HG02943 (cell line): ENCODE measurements around the gene MCU.
"Not testable (repeated sequence)": the region's sequence is repeated elsewhere in the genome, so short reads cannot be mapped to it uniquely, and the experiment has no call there.

Source experiments
- ATAC-seq: cut with Tn5 transposase; IDR thresholded peaks from one replicate; pipeline ENCODE4 v1.9.1; 2021; ENCODE audit warnings: mild to moderate bottlenecking, low read depth, moderate library complexity; ENCODE audit not compliant: unreplicated experiment

MCU gene

GRCh38 chr10:72685264-72685921, 6.5 kb upstream of the MCU start:
- no peak for ATAC-seq

- ATAC-seq = not testable (repeated sequence)
Observed at GRCh38 chr10:72686430-72686829, 5.5 kb upstream of the MCU start.

GRCh38 chr10:72687035-72687434, 4.9 kb upstream of the MCU start:
- ATAC-seq = no peak

GRCh38 chr10:72688208-72688651, 3.7 kb upstream of the MCU start:
- ATAC-seq = no peak

- no peak for ATAC-seq
Observed at GRCh38 chr10:72689660-72690059, 2.3 kb upstream of the MCU start.

- ATAC-seq = no peak
Observed at GRCh38 chr10:72690071-72690755, 1.7 kb upstream of the MCU start.

- ATAC-seq = no peak
Observed at GRCh38 chr10:72691470-72691862, 477 bp upstream of the MCU start.

- ATAC-seq = peak; percentile 11
Observed at GRCh38 chr10:72692744-72692993, 726 bp downstream of the MCU start.

GRCh38 chr10:72692994-72693781, 1.2 kb downstream of the MCU start:
- ATAC-seq = no peak

GRCh38 chr10:72694476-72695369, 2.8 kb downstream of the MCU start:
- ATAC-seq = no peak

GRCh38 chr10:72695496-72695895, 3.6 kb downstream of the MCU start:
- no peak for ATAC-seq

GRCh38 chr10:72697716-72698115, 5.8 kb downstream of the MCU start:
- ATAC-seq = no peak

- not testable (repeated sequence) for ATAC-seq
Observed at GRCh38 chr10:72702465-72702864, 10.5 kb downstream of the MCU start.

- ATAC-seq = peak; percentile 79
Observed at GRCh38 chr10:72702868-72703581, 11.1 kb downstream of the MCU start.

GRCh38 chr10:72704117-72704516, 12.2 kb downstream of the MCU start:
- ATAC-seq = no peak

- ATAC-seq = no peak
Observed at GRCh38 chr10:72709041-72709440, 17.1 kb downstream of the MCU start.

- ATAC-seq = no peak
Observed at GRCh38 chr10:72712136-72712535, 20.2 kb downstream of the MCU start.

- no peak for ATAC-seq
Observed at GRCh38 chr10:72719941-72720592, 28.1 kb downstream of the MCU start.

GRCh38 chr10:72720814-72721660, 29.1 kb downstream of the MCU start:
- ATAC-seq = no peak
